ENCODE measurements around the gene RAB24. TPM values are rescaled to one million over a fixed set of nuclear protein-coding genes. Genes with fewer than 3 reads are reported as not detected.

The RAB24 gene
- total and polyA plus RNA-seq, 12 donors: 29.4 to 134 (median 51.6) TPM

DNA sequence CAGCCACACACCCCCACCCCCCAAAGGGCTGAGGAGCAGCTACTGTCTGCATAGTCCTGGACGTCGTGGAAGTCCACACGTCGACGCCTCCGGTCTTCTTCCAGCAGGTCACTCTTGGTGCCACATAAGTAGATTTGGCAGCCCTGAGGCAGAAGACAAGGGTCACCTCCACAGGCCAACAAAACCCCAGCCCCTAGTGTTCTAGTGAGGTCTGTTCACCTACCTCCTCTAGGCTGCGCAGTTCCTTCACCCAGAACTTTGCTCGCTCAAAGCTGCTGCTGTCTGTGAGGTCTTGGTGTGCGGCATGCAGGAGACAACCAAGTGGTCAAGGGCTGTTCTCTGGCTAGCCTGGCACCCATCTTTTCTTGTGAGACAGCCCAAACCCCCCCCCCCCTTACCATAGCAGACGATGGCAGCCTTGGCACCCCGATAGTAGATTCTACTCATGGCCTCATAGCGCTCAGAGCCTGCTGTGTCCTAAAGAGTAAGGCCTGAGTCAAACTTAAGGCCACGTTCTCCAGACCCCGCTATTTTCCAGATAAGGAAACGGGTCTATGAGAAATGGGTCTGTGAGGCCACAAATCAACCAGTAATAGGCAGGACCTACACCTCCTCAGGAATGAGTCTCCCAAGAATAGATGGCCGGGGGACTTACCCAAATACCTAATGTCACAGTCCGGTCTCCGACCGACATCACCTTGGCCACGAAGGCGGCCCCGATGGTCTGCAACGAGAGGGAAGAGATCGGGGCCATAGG lies 987 bp downstream of the RAB24 start:
- intact Hi-C loops (cut with DNase I): loop anchor here in 1 of 2 donors (10.0 kb wide), 1 partner anchor 168 kb away; the partner anchor contains the start of gene NSD1
- TF ChIP-seq, protein P1, sequence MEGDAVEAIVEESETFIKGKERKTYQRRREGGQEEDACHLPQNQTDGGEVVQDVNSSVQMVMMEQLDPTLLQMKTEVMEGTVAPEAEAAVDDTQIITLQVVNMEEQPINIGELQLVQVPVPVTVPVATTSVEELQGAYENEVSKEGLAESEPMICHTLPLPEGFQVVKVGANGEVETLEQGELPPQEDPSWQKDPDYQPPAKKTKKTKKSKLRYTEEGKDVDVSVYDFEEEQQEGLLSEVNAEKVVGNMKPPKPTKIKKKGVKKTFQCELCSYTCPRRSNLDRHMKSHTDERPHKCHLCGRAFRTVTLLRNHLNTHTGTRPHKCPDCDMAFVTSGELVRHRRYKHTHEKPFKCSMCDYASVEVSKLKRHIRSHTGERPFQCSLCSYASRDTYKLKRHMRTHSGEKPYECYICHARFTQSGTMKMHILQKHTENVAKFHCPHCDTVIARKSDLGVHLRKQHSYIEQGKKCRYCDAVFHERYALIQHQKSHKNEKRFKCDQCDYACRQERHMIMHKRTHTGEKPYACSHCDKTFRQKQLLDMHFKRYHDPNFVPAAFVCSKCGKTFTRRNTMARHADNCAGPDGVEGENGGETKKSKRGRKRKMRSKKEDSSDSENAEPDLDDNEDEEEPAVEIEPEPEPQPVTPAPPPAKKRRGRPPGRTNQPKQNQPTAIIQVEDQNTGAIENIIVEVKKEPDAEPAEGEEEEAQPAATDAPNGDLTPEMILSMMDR (IDR thresholded peaks at IDR 0.05): no peak
- no peak for TF ChIP-seq POLR2A (IDR thresholded peaks at IDR 0.05)
- Histone ChIP-seq H3K4me3 (peak overlapping the region in 2 of 4 donors; percentile 91 to 96), H3K27ac (peak overlapping the region in 3 of 5 donors; percentile 69 to 89 (median 77)), H3K36me3 (replicated peaks in 1 of 2) (peaks cover 0 to 31% of the 10 kb centered on the region in 2 donors), H3K27me3 (no peaks in the 10 kb centered on the region), H3K4me1 (replicated peaks in 1 of 2) (peaks cover 24 to 39% of the 10 kb centered on the region in 2 donors), H3K9me3 (replicated peaks in 1 of 3) (no peaks in the 10 kb centered on the region)
- no peak for DNase-seq
- 36 to 56% (median 41%) methylated on average over 15 to 24 of the region's 24 CpGs for WGBS, 4 donors

DNA sequence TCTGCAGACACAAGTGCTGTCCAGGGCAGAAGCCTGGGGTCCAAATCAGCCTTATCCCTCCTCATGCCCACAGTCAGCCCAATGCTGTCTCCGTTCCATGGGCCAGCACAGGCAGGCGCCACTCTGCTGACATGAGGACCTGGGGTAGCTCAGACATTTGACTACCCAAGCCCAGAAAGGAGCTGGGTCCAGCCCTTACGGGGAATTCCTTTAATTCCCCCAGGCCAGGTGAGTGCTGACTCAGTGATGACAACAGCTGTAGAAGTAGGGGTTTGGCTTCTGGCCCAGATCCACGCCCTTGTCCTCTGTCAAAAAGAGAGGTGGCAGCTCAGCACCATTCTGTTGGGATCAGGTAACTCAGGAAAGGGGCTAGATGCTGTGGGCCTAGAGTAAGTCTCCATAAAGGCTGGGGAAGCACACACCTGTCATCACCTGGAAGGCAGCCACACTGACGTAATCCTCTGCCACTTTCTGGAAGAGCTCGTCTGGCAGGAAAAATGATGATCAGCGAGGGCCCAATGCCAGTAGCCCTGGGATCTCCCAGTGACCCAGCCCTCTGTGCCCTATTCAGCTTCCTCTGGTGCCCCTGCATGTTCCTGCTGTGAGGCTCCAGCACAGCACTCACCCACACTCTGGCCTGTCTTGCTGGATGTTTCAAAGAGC lies 1.9 kb downstream of the RAB24 start:
- peak in 6 of 7 donors; percentile 66 to 84 (median 79) for DNase-seq

DNA sequence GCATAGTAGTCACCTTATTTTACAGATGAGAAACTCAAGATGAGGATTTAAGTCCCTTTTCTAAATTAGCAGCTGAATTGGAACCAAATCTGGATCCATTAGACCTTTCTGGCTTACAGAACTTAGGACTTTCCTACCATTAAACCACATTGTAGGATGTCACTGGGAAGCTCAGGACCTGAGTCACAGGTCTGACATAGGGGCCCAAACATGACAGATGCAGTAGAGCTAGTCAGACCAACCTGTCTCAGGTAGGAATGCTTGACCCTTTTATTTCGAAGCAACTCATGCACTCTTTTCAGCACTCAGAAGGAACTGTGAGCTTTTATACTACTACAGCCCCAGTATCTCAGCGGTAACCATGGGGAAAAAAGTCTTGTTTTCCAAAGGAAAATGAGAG lies 2.6 kb downstream of the RAB24 start:
- no peak for DNase-seq
- peak overlapping the region in 2 of 5 donors; percentile 77 to 89 for H3K27ac ChIP-seq
- H3K27me3 ChIP-seq: no peaks in the 10 kb centered on the region
- peaks cover 0 to 28% of the 10 kb centered on the region in 2 donors for H3K36me3 ChIP-seq (replicated peaks in 1 of 2)
- H3K4me3 ChIP-seq: no peak overlapping the region
- TF ChIP-seq, protein P1 (IDR thresholded peaks at IDR 0.05): no peak
- no peak for TF ChIP-seq POLR2A (IDR thresholded peaks at IDR 0.05)
- 86 to 94% (median 90%) methylated on average over 2 of the region's 2 CpGs for WGBS, 4 donors
- intact Hi-C loops (cut with DNase I): loop anchor here in 1 of 2 donors (10.0 kb wide), 1 partner anchor 166 kb away; the partner anchor contains the start of gene NSD1
- H3K4me1 ChIP-seq (replicated peaks in 1 of 2): peaks cover 24 to 48% of the 10 kb centered on the region in 2 donors
- H3K9me3 ChIP-seq (replicated peaks in 1 of 3): no peaks in the 10 kb centered on the region

More for the DNA sequence above, 1.9 kb downstream of the RAB24 start:
- 26 to 61% (median 54%) methylated on average over 4 to 7 of the region's 7 CpGs for WGBS, 4 donors
- Histone ChIP-seq H3K9me3 (replicated peaks in 1 of 3) (no peaks in the 10 kb centered on the region), H3K4me1 (replicated peaks in 1 of 2) (peaks cover 24 to 41% of the 10 kb centered on the region in 2 donors), H3K4me3 (no peak overlapping the region), H3K27me3 (no peaks in the 10 kb centered on the region), H3K27ac (peak overlapping the region in 3 of 5 donors; percentile 13 to 89 (median 77)), H3K36me3 (replicated peaks in 1 of 2) (peaks cover 0 to 28% of the 10 kb centered on the region in 2 donors)
- intact Hi-C loops (cut with DNase I): loop anchor here in 1 of 2 donors (10.0 kb wide), 1 partner anchor 167 kb away; the partner anchor contains the start of gene NSD1
- TF ChIP-seq, protein P1 (IDR thresholded peaks at IDR 0.05): no peak
- no peak for TF ChIP-seq POLR2A (IDR thresholded peaks at IDR 0.05)
